K562 (cell line): ENCODE measurements around the gene PROK1. TPM values are rescaled to one million over a fixed set of nuclear protein-coding genes. Genes with fewer than 3 reads are reported as not detected.

Source experiments
- ADNP ChIP-seq: fragments of 200-800 bp; sonication (Bioruptor generic); IDR thresholded peaks from 2 replicates; pipeline ENCODE4 v1.6.1; 2016; ENCODE audit warnings: missing genetic modification characterization, missing compliant biosample characterization
- C11orf30 ChIP-seq: fragments of 450-650 bp; IDR thresholded peaks from 2 replicates; pipeline ENCODE4 v1.6.1; 2016; ENCODE audit warnings: low read depth, mild to moderate bottlenecking
- CBX2 ChIP-seq: fragments of 200-600 bp; sonication (generic); IDR thresholded peaks from one replicate; pipeline ENCODE4 v1.6.1; 2012; ENCODE audit warnings: mild to moderate bottlenecking, low read length, inconsistent platforms; ENCODE audit not compliant: insufficient read depth, poor library complexity, severe bottlenecking
- ELF1 ChIP-seq: fragments of 200-800 bp; sonication (Bioruptor generic); IDR thresholded peaks from 2 replicates; pipeline ENCODE4 v1.6.1; 2016; ENCODE audit warnings: missing genetic modification characterization, missing compliant biosample characterization
- EP400 ChIP-seq: fragments of 450-650 bp; IDR thresholded peaks from 2 replicates; pipeline ENCODE4 v1.6.1; 2017; ENCODE audit warnings: antibody characterized with exemption, mild to moderate bottlenecking, moderate library complexity
- ETS2 ChIP-seq: IDR thresholded peaks from 2 replicates; pipeline ENCODE4 v1.6.1; 2016; ENCODE audit warnings: borderline replicate concordance, missing genetic modification characterization, mild to moderate bottlenecking, moderate library complexity, missing compliant biosample characterization; ENCODE audit not compliant: poor library complexity, severe bottlenecking
- FOXJ3 ChIP-seq: sonication (generic); formaldehyde crosslinking; IDR thresholded peaks from 2 replicates; pipeline ENCODE4 v1.4.0; 2020; ENCODE audit warnings: mild to moderate bottlenecking, missing genetic modification reagents
- FOXK2 ChIP-seq, 2 experiments: fragments of 450-650 bp; IDR thresholded peaks in 1 of 2; conservative IDR thresholded peaks in 1 of 2; 2 replicates each; pipeline ENCODE4 v1.6.1; 2016; ENCODE audit warnings: low read depth in 2 of 2, mild to moderate bottlenecking in 1 of 2
- HMG20B ChIP-seq: fragments of 250-450 bp; sonication (Bioruptor Pico); IDR thresholded peaks from 2 replicates; pipeline ENCODE4 v1.5.0; 2021; ENCODE audit warnings: mild to moderate bottlenecking
- HNRNPUL1 ChIP-seq: fragments of 200-400 bp; formaldehyde crosslinking; IDR thresholded peaks from 2 replicates; pipeline ENCODE4 v1.6.1; 2017; ENCODE audit warnings: low read length
- MEF2D ChIP-seq: conservative IDR thresholded peaks from 2 replicates; pipeline ENCODE4 v1.6.1; 2016; ENCODE audit warnings: low read depth, missing genetic modification characterization, missing compliant biosample characterization
- NFIC ChIP-seq: fragments of 450-650 bp; IDR thresholded peaks from 2 replicates; pipeline ENCODE4 v1.6.1; 2017; ENCODE audit warnings: mild to moderate bottlenecking, inconsistent platforms
- POLR3A ChIP-seq: IDR thresholded peaks from 2 replicates; pipeline ENCODE4 v1.6.1; 2011; ENCODE audit warnings: borderline replicate concordance, mild to moderate bottlenecking, moderate library complexity; ENCODE audit not compliant: insufficient read length, insufficient read depth; ENCODE audit errors: extremely low read depth
- RBM15 ChIP-seq: fragments of 200-400 bp; formaldehyde crosslinking; IDR thresholded peaks from 2 replicates; pipeline ENCODE4 v1.6.1; 2018; ENCODE audit warnings: mild to moderate bottlenecking, low read length, moderate library complexity; ENCODE audit not compliant: insufficient read depth
- RBM39 ChIP-seq: fragments of 200-400 bp; formaldehyde crosslinking; optimal IDR thresholded peaks from 2 replicates; pipeline ENCODE3; 2018; ENCODE audit warnings: low read depth, low read length
- SMAD3 ChIP-seq: fragments of 450-650 bp; formaldehyde crosslinking; conservative IDR thresholded peaks from 2 replicates; pipeline ENCODE4 v1.4.0; 2020; ENCODE audit warnings: mild to moderate bottlenecking
- SMAD4 ChIP-seq: fragments of 250-450 bp; sonication (Bioruptor Pico); conservative IDR thresholded peaks from 2 replicates; pipeline ENCODE4 v1.8.0; 2021; ENCODE audit warnings: inconsistent platforms, mild to moderate bottlenecking, moderate library complexity
- SRF ChIP-seq, 2 experiments: fragments of 250-450, 450-650 bp in 1 of 2; sonication (Bioruptor Pico) in 1 of 2; sonication (generic) in 1 of 2; formaldehyde crosslinking; IDR thresholded peaks; 2 replicates each; pipeline versions ENCODE4 v1.5.0 to v1.5.1; 2020 to 2022; ENCODE audit warnings: mild to moderate bottlenecking in 1 of 2, missing genetic modification reagents in 1 of 2
- ZFP36 ChIP-seq: fragments of 150-350 bp; IDR thresholded peaks from 2 replicates; pipeline ENCODE4 v1.6.1; 2018; ENCODE audit warnings: low read length, low read depth; ENCODE audit not compliant: partially characterized antibody
- ZNF589 ChIP-seq: fragments of 200-800 bp; sonication (Bioruptor generic); IDR thresholded peaks from 2 replicates; pipeline ENCODE4 v1.6.1; 2016; ENCODE audit warnings: low read depth, missing genetic modification characterization, missing compliant biosample characterization
- polyA plus RNA-seq, 8 experiments: library from polyadenylated mRNA; depleted of rRNA in 4 of 8; stranded (reverse) in 5 of 8; unstranded in 3 of 8; fragments of >200 nt; fragmentation: Nextera tagmentation in 2 of 8; fragmentation: Illumina TruSeq in 1 of 8; extraction: Ambion mirVana in 2 of 8; extraction: Trizol in 1 of 8; gene quantifications; 2 replicates each; pipeline versions ENCODE4 v1.2.1 to v1.2.3, GENCODE V29; 2011 to 2014; ENCODE audit warnings: inconsistent platforms in 1 of 8, missing spikeins in 1 of 8
- total RNA-seq, 7 experiments: library from RNA; depleted of rRNA in 6 of 7; stranded (reverse); fragments of >200 nt in 6 of 7; fragmentation: Illumina TruSeq in 2 of 7; extraction: Trizol in 2 of 7; gene quantifications; 2 replicates each; pipeline versions ENCODE4 v1.2.1 to v1.2.3, GENCODE V29; 2011 to 2021; ENCODE audit warnings: low replicate concordance in 1 of 7
- TF ChIP-seq, protein P1 (sequence below): fragments of 200-800 bp; sonication (Bioruptor generic); IDR thresholded peaks from 2 replicates; pipeline ENCODE4 v1.6.1; 2017; ENCODE audit warnings: missing genetic modification characterization, missing compliant biosample characterization
- TF ChIP-seq, protein P2 (sequence below), 2 experiments: fragments of 250-450 bp in 1 of 2; fragments of 450-650 bp in 1 of 2; sonication (Bioruptor Pico) in 1 of 2; IDR thresholded peaks; 2 replicates each; pipeline versions ENCODE4 v1.6.1 to v1.8.0; 2016 to 2021; ENCODE audit warnings: mild to moderate bottlenecking in 2 of 2, moderate library complexity in 2 of 2, missing compliant biosample characterization in 1 of 2, missing genetic modification characterization in 1 of 2
- TF ChIP-seq, protein P3 (sequence below): fragments of 450-650 bp; formaldehyde crosslinking; IDR thresholded peaks from 2 replicates; pipeline ENCODE4 v1.4.0; 2020; ENCODE audit warnings: mild to moderate bottlenecking, moderate library complexity
- TF ChIP-seq, protein P4 (sequence below): sonication (generic); formaldehyde crosslinking; IDR thresholded peaks from 2 replicates; pipeline ENCODE4 v1.8.0; 2022; ENCODE audit warnings: missing genetic modification reagents, mild to moderate bottlenecking, moderate library complexity, borderline replicate concordance

PROK1 gene
- total and polyA plus RNA-seq, 9 of the 15 experiments (the other 6 are each of a cell fraction or from before 2014, with no cell fraction given): 0.15 TPM; not detected in 8

DNA sequence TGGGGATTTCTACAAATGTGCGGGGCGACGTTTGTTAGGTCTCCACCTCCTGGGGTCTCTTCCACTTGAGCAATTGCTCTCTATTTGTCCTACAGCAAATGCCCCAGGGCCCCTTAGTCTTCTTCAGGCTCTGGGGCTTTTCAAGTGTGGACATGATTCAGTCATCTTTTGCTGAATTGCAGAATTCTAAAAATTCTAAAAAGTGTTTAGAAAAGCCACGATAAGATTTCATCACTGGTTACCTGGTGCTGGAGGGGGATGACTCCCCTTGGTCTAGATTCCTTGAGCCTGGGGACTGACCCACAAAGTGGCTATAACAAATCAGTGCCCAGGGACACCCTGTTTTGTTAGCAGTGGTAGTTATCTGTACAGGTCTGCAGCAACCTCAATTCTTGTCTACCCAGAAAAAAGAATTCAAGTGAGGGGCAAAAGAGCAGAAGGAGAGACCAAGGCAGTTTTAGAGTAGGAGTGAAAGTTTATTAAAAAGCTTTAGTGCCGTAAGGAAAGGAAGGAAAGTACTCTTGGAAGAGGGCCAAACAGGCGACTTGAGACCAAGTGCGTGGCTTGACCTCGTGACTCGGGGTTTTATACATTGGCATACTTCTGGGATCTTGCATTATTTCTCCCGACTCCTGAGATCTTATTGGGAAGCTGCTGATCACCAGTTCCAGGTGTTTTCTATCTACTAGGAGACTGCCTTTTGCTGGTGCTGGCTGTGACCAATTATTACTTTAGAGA is 25.2 kb downstream of the PROK1 start (continued):
- TF ChIP-seq FOXJ3 (CRISPR knock-in tag): no peak
- TF ChIP-seq, protein P1, sequence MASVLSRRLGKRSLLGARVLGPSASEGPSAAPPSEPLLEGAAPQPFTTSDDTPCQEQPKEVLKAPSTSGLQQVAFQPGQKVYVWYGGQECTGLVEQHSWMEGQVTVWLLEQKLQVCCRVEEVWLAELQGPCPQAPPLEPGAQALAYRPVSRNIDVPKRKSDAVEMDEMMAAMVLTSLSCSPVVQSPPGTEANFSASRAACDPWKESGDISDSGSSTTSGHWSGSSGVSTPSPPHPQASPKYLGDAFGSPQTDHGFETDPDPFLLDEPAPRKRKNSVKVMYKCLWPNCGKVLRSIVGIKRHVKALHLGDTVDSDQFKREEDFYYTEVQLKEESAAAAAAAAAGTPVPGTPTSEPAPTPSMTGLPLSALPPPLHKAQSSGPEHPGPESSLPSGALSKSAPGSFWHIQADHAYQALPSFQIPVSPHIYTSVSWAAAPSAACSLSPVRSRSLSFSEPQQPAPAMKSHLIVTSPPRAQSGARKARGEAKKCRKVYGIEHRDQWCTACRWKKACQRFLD (CRISPR knock-in tag): no peak
- no peak for TF ChIP-seq MEF2D
- no peak for TF ChIP-seq SRF (CRISPR knock-in tag; IDR thresholded peaks at IDR 0.05)
- TF ChIP-seq CBX2: no peak
- TF ChIP-seq HNRNPUL1: no peak
- TF ChIP-seq C11orf30: peak; percentile 59
- TF ChIP-seq ADNP (tag): no peak
- no peak for TF ChIP-seq SMAD4
- TF ChIP-seq ZFP36: no peak
- TF ChIP-seq EP400: no peak
- TF ChIP-seq, protein P2, sequence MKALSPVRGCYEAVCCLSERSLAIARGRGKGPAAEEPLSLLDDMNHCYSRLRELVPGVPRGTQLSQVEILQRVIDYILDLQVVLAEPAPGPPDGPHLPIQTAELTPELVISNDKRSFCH (CRISPR knock-in tag; IDR thresholded peaks at IDR 0.05): no peak
- TF ChIP-seq, protein P2 (tag; IDR thresholded peaks at IDR 0.05): no peak
- no peak for TF ChIP-seq POLR3A
- no peak for TF ChIP-seq ELF1 (tag)
- TF ChIP-seq FOXK2 (conservative IDR thresholded peaks at IDR 0.05 in 1 of 2, IDR thresholded peaks at IDR 0.05 in 1 of 2; ENCODE audit: low read depth in 2 of 2): no peak
- no peak for TF ChIP-seq RBM39
- no peak for TF ChIP-seq RBM15
- peak; percentile 68 for TF ChIP-seq NFIC
- TF ChIP-seq ZNF589 (CRISPR knock-in tag): no peak
- TF ChIP-seq, protein P3, sequence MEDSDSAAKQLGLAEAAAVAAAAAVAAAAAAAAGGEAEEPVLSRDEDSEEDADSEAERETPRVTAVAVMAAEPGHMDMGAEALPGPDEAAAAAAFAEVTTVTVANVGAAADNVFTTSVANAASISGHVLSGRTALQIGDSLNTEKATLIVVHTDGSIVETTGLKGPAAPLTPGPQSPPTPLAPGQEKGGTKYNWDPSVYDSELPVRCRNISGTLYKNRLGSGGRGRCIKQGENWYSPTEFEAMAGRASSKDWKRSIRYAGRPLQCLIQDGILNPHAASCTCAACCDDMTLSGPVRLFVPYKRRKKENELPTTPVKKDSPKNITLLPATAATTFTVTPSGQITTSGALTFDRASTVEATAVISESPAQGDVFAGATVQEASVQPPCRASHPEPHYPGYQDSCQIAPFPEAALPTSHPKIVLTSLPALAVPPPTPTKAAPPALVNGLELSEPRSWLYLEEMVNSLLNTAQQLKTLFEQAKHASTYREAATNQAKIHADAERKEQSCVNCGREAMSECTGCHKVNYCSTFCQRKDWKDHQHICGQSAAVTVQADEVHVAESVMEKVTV: no peak
- no peak for TF ChIP-seq SMAD3
- no peak for TF ChIP-seq ETS2 (tag)
- TF ChIP-seq, protein P4, sequence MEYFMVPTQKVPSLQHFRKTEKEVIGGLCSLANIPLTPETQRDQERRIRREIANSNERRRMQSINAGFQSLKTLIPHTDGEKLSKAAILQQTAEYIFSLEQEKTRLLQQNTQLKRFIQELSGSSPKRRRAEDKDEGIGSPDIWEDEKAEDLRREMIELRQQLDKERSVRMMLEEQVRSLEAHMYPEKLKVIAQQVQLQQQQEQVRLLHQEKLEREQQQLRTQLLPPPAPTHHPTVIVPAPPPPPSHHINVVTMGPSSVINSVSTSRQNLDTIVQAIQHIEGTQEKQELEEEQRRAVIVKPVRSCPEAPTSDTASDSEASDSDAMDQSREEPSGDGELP (CRISPR knock-in tag): no peak
- TF ChIP-seq HMG20B (CRISPR knock-in tag): no peak
